ENCODE measurements around the gene MMP25. TPM values are rescaled to one million over a fixed set of nuclear protein-coding genes. Genes with fewer than 3 reads are reported as not detected.
"Not testable (repeated sequence)": the region's sequence is repeated elsewhere in the genome, so short reads cannot be mapped to it uniquely, and the experiment has no call there.

MMP25 gene
- total RNA-seq, 2 experiments from 2014 or later = 0.63 to 5.6 TPM

- Histone ChIP-seq H3K9me3 (ENCODE audit: low read length) (no peaks in the 10 kb centered on the region), H3K4me2 (ENCODE audit: low read length) (no peak overlapping the region), H3K27ac (ENCODE audit: low read depth, low read length, poor library complexity, severe bottlenecking) (no peak overlapping the region), H3K79me2 (ENCODE audit: insufficient read depth, low read depth, low read length) (no peaks in the 10 kb centered on the region), H2AFZ (ENCODE audit: low read length) (no peak overlapping the region), H3K9me2 (ENCODE audit: insufficient read depth, low read length) (no peaks in the 10 kb centered on the region), H3K4me1 (ENCODE audit: insufficient read depth, low read length, poor library complexity, severe bottlenecking) (peaks cover 17% of the 10 kb centered on the region), H3K4me3 (ENCODE audit: low read depth, low read length, poor library complexity, severe bottlenecking) (no peak overlapping the region), H4K20me1 (ENCODE audit: insufficient read depth, low read length) (no peaks in the 10 kb centered on the region), H3K36me3 (ENCODE audit: insufficient read depth, low read length) (no peaks in the 10 kb centered on the region)
- no peak for DNase-seq (ENCODE audit: low spot score)
- no TSS peak for BruUV-seq (replicated peaks)
- intact Hi-C loops (cut with micrococcal nuclease; ENCODE audit: unreplicated experiment) = no loop called here
- ChIA-PET POLR2A (interaction anchor here (0.6 kb wide), 1 partner anchor 36 kb away, joined by 5 read pairs; no protein-coding TSS in a partner anchor), CTCF (ENCODE audit: unreplicated experiment) (no interaction called here)
- TF ChIP-seq CTCF (conservative IDR thresholded peaks at IDR 0.05; ENCODE audit: low read length) = no peak
- no peak for TF ChIP-seq EZH2phosphoT487 (IDR thresholded peaks at IDR 0.05; ENCODE audit: borderline replicate concordance, low read depth, low read length)
Measured at GRCh38 chr16:3070608-3071111, 24.3 kb downstream of the MMP25 start.

- no peak overlapping the region for H2AFZ ChIP-seq (ENCODE audit: low read length)
- CTCF ChIA-PET (ENCODE audit: unreplicated experiment) = no interaction called here
- TF ChIP-seq EZH2phosphoT487 (IDR thresholded peaks at IDR 0.05; ENCODE audit: borderline replicate concordance, low read depth, low read length) = no peak
- TF ChIP-seq CTCF (conservative IDR thresholded peaks at IDR 0.05; ENCODE audit: low read length) = no peak
- H3K9me3 ChIP-seq (ENCODE audit: low read length) = no peaks in the 10 kb centered on the region
- H4K20me1 ChIP-seq (ENCODE audit: insufficient read depth, low read length) = no peaks in the 10 kb centered on the region
- H3K4me2 ChIP-seq (ENCODE audit: low read length) = no peak overlapping the region
- intact Hi-C loops (cut with micrococcal nuclease; ENCODE audit: unreplicated experiment) = no loop called here
- H3K9me2 ChIP-seq (ENCODE audit: insufficient read depth, low read length) = no peaks in the 10 kb centered on the region
- POLR2A ChIA-PET = no interaction called here
- H3K79me2 ChIP-seq (ENCODE audit: insufficient read depth, low read depth, low read length) = no peaks in the 10 kb centered on the region
- H3K4me1 ChIP-seq (ENCODE audit: insufficient read depth, low read length, poor library complexity, severe bottlenecking) = peaks cover 22% of the 10 kb centered on the region
- no peak overlapping the region for H3K27ac ChIP-seq (ENCODE audit: low read depth, low read length, poor library complexity, severe bottlenecking)
- BruUV-seq (replicated peaks) = no TSS peak
- no peak overlapping the region for H3K4me3 ChIP-seq (ENCODE audit: low read depth, low read length, poor library complexity, severe bottlenecking)
- DNase-seq (ENCODE audit: low spot score) = no peak
- no peaks in the 10 kb centered on the region; the same call in 1 of the 2 replicates for H3K36me3 ChIP-seq (ENCODE audit: insufficient read depth, low read length)
Measured at GRCh38 chr16:3071655-3072054, 25.3 kb downstream of the MMP25 start.

GRCh38 chr16:3072148-3072547, 25.8 kb downstream of the MMP25 start:
- H3K4me2 ChIP-seq (ENCODE audit: low read length); H3K79me2 ChIP-seq (ENCODE audit: insufficient read depth, low read depth, low read length); POLR2A ChIA-PET; intact Hi-C loops (cut with micrococcal nuclease; ENCODE audit: unreplicated experiment); H3K27ac ChIP-seq (ENCODE audit: low read depth, low read length, poor library complexity, severe bottlenecking); BruUV-seq (replicated peaks); CTCF ChIA-PET (ENCODE audit: unreplicated experiment); H3K9me3 ChIP-seq (ENCODE audit: low read length); DNase-seq (ENCODE audit: low spot score); H3K36me3 ChIP-seq (ENCODE audit: insufficient read depth, low read length); H4K20me1 ChIP-seq (ENCODE audit: insufficient read depth, low read length); H2AFZ ChIP-seq (ENCODE audit: low read length); H3K9me2 ChIP-seq (ENCODE audit: insufficient read depth, low read length); H3K4me3 ChIP-seq (ENCODE audit: low read depth, low read length, poor library complexity, severe bottlenecking): not testable (repeated sequence)
- peaks cover 22% of the 10 kb centered on the region for H3K4me1 ChIP-seq (ENCODE audit: insufficient read depth, low read length, poor library complexity, severe bottlenecking)

All from OCI-LY7 (cell line).